ENCODE data around the gene SMOC1.

SMOC1 gene

GRCh38 chr14:70045844-70046535 lies 166.8 kb downstream of the SMOC1 start:
- peak; percentile 21 for DNase-seq (ENCODE audit: low read depth)

GRCh38 chr14:70047598-70048312 lies 168.5 kb downstream of the SMOC1 start:
- DNase-seq (ENCODE audit: low read depth) = no peak

- DNase-seq (ENCODE audit: low read depth) = no peak
Measured at GRCh38 chr14:70048313-70048654, 169.1 kb downstream of the SMOC1 start.

- DNase-seq (ENCODE audit: low read depth) = no peak
Measured at GRCh38 chr14:70049605-70050004, 170.4 kb downstream of the SMOC1 start.

DNA sequence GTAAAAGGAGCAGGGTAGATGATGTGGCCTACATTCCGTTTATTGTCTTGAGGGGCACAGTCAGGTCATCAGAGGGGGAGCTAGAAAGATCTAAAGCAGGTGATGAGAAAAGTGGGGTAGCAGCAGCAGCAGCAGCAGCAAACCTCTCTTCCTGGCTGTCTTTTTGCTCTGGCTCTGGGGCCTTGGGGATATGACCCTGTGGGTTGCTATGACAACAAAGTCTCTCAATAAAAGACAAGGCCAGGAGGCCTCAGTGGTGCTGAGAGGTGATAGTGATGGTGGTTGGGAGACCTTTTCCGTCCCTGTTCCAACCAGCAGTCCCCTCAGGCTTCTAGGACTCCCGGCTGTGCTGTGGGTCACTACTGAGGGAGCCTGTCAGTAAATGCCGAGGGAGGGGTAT lies 170.9 kb downstream of the SMOC1 start:
- DNase-seq (ENCODE audit: low read depth) = no peak

GRCh38 chr14:70052990-70053389 lies 173.8 kb downstream of the SMOC1 start:
- DNase-seq (ENCODE audit: low read depth) = no peak

GRCh38 chr14:70057519-70058136 lies 178.4 kb downstream of the SMOC1 start:
- DNase-seq (ENCODE audit: low read depth) = no peak

- no peak for DNase-seq (ENCODE audit: low read depth)
Measured at GRCh38 chr14:70059545-70059944, 180.3 kb downstream of the SMOC1 start.

GRCh38 chr14:70061108-70061507 lies 181.9 kb downstream of the SMOC1 start:
- no peak for DNase-seq (ENCODE audit: low read depth)

DNA sequence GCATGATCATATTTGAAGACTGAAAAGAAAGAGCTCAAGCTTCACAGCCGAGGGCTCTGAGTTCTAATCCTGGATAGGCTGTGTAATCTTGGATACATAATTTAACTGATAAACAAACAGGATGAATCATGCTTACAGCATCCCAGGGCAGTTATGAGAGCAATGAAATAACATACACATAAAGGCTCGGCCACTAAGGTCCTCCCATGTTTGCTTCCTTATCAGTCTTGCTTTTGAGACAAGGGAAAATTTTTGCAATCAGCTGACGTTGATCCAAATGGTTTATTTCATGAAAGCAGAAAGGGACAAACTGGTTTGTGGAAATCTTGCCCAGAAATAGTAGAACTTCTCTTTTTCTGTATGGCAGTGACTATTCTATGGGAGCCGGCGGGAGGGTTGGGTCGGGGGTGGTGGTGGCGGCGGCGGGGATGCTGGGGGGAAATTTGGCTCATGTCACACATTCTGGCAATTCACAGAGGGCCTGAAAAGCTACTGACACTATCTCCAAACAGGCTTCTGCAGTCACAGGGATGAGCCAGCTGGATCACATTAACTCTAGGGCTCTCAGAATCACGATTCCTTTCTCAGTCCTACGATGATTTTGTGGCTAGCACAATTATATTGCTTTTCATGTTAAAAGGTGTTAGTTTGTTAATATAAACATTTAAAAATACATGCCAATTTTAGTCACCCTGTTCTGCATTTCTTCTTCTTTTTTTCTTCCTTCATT lies 185.1 kb downstream of the SMOC1 start:
- DNase-seq (ENCODE audit: low read depth) = no peak

DNA sequence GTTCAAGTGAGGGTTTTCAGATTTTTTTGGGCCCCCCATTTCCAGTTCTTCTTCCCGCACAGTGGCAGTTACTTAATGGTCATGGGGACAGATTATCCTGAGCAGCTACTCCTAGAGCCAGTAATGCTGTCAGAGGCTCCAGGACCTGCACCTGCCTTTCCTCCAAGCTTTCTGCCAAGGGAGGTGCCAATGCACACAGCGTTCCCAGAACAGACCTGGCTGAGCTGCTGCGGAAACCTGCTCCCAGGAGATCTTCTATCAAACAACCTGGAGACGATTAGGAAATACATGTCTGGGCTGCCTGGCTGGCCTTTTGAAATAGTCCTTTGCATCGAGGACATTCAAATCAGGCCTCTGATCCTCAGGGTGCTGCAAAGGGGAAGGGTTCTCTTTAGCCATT lies 188.6 kb downstream of the SMOC1 start:
- no peak for DNase-seq (ENCODE audit: low read depth)

GRCh38 chr14:70069186-70069585 lies 190.0 kb downstream of the SMOC1 start:
- no peak for DNase-seq (ENCODE audit: low read depth)

- peak; percentile 49 for DNase-seq (ENCODE audit: low read depth)
Measured at GRCh38 chr14:70073924-70074566, 194.8 kb downstream of the SMOC1 start.

GRCh38 chr14:70077005-70077404 lies 197.8 kb downstream of the SMOC1 start:
- DNase-seq (ENCODE audit: low read depth) = no peak

- DNase-seq (ENCODE audit: low read depth) = no peak
Measured at GRCh38 chr14:70077720-70078119, 198.5 kb downstream of the SMOC1 start.

GRCh38 chr14:70078329-70078728 lies 199.1 kb downstream of the SMOC1 start:
- DNase-seq (ENCODE audit: low read depth) = no peak

DNA sequence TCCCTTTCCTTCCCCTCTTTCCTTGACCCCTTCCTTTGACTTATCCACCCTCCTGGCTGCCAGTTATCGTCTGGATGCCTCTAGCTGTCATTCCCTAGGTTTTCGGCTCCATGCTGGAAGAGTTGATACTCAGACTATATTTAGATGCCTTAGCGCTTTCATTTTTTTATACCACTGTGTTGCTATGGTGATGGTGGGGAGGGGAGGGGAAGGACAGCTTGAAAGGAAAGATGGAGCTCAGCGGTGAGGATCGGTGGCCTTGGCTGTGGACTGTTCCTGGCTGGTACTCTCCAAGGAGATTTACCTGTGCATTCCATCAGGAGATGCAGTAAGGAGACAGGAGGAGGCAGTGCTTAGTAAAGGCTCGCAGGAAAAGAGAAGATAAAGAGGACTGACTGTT lies 200.9 kb downstream of the SMOC1 start:
- no peak for DNase-seq (ENCODE audit: low read depth)
